Stimulated activated effector memory CD8-positive, alpha-beta T cell treated with anti-CD3 and anti-CD28 coated beads, Interleukin-12 subunit alpha, Interleukin-12 subunit beta, amount 100 ng/mL, for 72 hours (primary cell): Measurements from ENCODE around the gene SLC35D2.
"Not testable (repeated sequence)": the region's sequence is repeated elsewhere in the genome, so short reads cannot be mapped to it uniquely, and the experiment has no call there.

Experiments used
- ATAC-seq: fragments of 150-1000 bp; cut with Tn5 transposase; 2 replicates; pipeline ENCODE4 v1.10.0; 2021
- DNase-seq, 2 donors: peaks; one replicate each; pipeline ENCODE4 v3.0.0; 2021 to 2022; ENCODE audit warnings: low spot score in 2 of 2
- H3K27ac Mint-ChIP-seq: one replicate; pipeline ENCODE4 v1.8.0; 2022; ENCODE audit warnings: mild to moderate bottlenecking, mixed read lengths
- H3K36me3 Mint-ChIP-seq: one replicate; pipeline ENCODE4 v1.8.0; 2022; ENCODE audit warnings: mild to moderate bottlenecking, mixed read lengths
- H3K4me1 Mint-ChIP-seq: one replicate; pipeline ENCODE4 v1.8.0; 2022; ENCODE audit warnings: mixed read lengths
- H3K4me3 Mint-ChIP-seq: one replicate; pipeline ENCODE4 v1.8.0; 2022; ENCODE audit warnings: mild to moderate bottlenecking, mixed read lengths
- H3K9me3 Mint-ChIP-seq: one replicate; pipeline ENCODE4 v1.8.0; 2022; ENCODE audit warnings: mixed read lengths

Gene SLC35D2

GRCh38 chr9:96318921-96319565 is 64.5 kb downstream of the SLC35D2 start:
- H3K9me3 Mint-ChIP-seq: no peaks in the 10 kb centered on the region
- H3K4me3 Mint-ChIP-seq: no peak overlapping the region
- H3K4me1 Mint-ChIP-seq: peaks cover 6% of the 10 kb centered on the region
- peaks cover 5% of the 10 kb centered on the region for H3K36me3 Mint-ChIP-seq
- no peak overlapping the region for H3K27ac Mint-ChIP-seq
- no peak for ATAC-seq
- no peak for DNase-seq

DNA sequence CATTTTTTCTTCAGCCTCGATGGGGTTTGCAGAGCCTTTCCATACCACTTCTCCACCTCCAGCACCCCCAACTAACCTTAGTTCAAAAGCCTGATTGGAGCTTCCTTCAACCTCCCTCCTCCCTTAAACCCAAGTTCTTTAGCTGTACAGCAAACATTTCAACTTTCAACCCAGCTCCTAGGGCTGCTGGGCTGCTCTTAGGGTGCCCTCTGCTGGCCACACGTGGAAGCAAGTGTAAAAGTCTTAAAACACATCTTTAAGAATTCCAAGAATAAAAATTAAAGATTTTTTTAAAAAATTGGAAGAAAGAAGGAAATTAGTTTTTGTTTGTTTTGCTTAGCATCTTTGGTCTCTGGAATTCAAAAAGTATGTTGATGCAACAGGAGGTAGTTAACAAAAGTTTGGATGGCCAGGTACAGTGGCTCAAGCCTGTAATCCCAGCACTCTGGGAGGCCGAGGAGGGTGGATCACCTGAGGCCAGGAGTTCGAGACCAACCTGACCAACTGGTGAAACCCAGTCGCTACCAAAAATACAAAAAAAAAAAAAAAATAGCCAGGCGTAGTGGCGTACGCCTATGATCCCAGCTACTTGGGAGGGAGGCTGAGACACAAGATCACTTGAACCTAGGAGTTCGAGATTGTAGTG is 66.1 kb downstream of the SLC35D2 start:
- Mint-ChIP-seq H3K4me1 (peaks cover 6% of the 10 kb centered on the region), H3K27ac (no peak overlapping the region), H3K36me3 (peaks cover 5% of the 10 kb centered on the region), H3K9me3 (no peaks in the 10 kb centered on the region), H3K4me3 (no peak overlapping the region)
- DNase-seq (peak; percentile 15 to 63), ATAC-seq (no peak)

DNA sequence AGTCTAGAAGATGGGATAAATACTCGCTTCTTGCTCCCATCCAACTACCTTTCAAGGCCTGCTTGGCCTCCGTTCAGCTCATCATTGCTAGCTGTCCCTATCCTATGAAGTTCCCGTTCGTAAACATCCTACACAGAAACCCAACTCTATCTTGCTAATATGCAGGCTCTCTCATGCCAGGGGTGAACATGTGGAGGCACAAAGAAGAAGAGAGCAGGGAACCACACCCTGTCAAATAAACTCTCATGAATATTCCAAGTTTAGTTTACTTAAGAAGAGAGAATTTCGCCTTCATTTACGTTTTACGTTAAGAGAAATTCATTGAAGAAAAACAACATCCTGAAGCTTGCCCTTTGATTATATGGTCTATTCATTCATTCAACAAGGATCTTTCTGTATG is 73.7 kb downstream of the SLC35D2 start:
- DNase-seq (no peak), ATAC-seq (no peak)
- Mint-ChIP-seq H3K36me3 (no peaks in the 10 kb centered on the region), H3K4me3 (no peak overlapping the region), H3K27ac (no peak overlapping the region), H3K9me3 (no peaks in the 10 kb centered on the region), H3K4me1 (no peaks in the 10 kb centered on the region)

DNA sequence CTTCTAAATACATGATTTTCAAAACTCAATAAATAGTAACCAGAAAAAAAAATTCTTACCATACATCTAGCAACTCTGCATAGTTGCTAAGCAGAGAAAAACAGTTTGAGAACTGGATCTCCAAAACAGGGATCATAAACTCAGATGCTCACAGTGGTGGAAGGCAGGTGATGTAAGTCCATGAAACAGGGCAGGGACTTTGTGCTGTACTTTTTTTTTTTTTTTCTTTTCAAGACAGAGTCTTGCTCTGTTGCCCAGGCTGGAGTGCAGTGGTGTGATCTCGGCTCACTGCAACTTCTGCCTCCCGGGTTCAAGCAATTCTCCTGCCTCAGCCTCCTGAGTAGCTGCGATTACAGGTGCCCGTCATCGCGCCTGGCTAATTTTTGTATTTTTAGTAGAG is 76.6 kb downstream of the SLC35D2 start:
- H3K9me3 Mint-ChIP-seq, ATAC-seq: not testable (repeated sequence)

GRCh38 chr9:96305171-96305570 is 78.3 kb downstream of the SLC35D2 start:
- no peak overlapping the region for H3K4me3 Mint-ChIP-seq
- no peak overlapping the region for H3K27ac Mint-ChIP-seq
- H3K9me3 Mint-ChIP-seq: peaks cover 2% of the 10 kb centered on the region
- DNase-seq (no peak), ATAC-seq (no peak)
- H3K36me3 Mint-ChIP-seq: no peaks in the 10 kb centered on the region
- no peaks in the 10 kb centered on the region for H3K4me1 Mint-ChIP-seq

More for the DNA sequence above, 76.6 kb downstream of the SLC35D2 start:
- not testable (repeated sequence) for DNase-seq, H3K4me3 Mint-ChIP-seq, H3K4me1 Mint-ChIP-seq, H3K36me3 Mint-ChIP-seq, H3K27ac Mint-ChIP-seq

DNA sequence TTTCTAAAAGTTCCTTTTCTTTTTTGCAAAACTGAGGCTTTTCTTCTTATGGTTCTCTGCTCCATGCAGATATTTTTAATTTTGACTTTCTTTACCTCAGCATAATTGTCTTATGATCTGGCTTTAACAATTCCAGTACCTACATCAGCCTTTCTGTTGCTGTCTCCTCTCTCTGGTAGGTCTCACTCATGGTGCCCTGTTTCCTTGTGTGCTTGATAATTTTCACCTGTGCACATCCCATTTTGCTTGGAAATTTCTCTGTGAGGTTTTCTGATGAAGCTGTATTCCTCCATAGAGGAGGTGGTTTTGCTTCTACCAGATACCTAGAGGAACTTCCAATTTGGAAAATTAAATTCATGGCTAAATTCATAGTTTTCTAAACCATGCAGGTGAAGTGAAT is 79.3 kb downstream of the SLC35D2 start:
- H3K4me3 Mint-ChIP-seq: no peak overlapping the region
- H3K36me3 Mint-ChIP-seq: no peaks in the 10 kb centered on the region

GRCh38 chr9:96302021-96302420 is 81.5 kb downstream of the SLC35D2 start, which contains the start of gene HSD17B3:
TSS of gene HSD17B3 (minus strand) at chr9:96302176. CDS start at chr9:96302104, 72 bp downstream.
- Mint-ChIP-seq H3K27ac (no peak within 1 kb of the TSS), H3K9me3 (peaks cover 2% of the 10 kb centered on the region), H3K4me3 (no peak within 1 kb of the TSS), H3K36me3 (no peaks in the 10 kb centered on the region), H3K4me1 (no peaks in the 10 kb centered on the region)
- no peak for ATAC-seq
- DNase-seq: no peak

More for the DNA sequence above, 79.3 kb downstream of the SLC35D2 start:
- ATAC-seq (no peak), DNase-seq (no peak)
- peaks cover 2% of the 10 kb centered on the region for H3K9me3 Mint-ChIP-seq
- H3K4me1 Mint-ChIP-seq: no peaks in the 10 kb centered on the region
- H3K27ac Mint-ChIP-seq: no peak overlapping the region

- Mint-ChIP-seq H3K27ac (no peak overlapping the region), H3K4me3 (no peak overlapping the region), H3K36me3 (no peaks in the 10 kb centered on the region), H3K4me1 (no peaks in the 10 kb centered on the region), H3K9me3 (peaks cover 2% of the 10 kb centered on the region)
- DNase-seq: no peak
- no peak for ATAC-seq
These were observed 83.7 kb downstream of the SLC35D2 start for GRCh38 chr9:96299823-96300222.

- no peaks in the 10 kb centered on the region for H3K36me3 Mint-ChIP-seq
- H3K9me3 Mint-ChIP-seq: no peaks in the 10 kb centered on the region
- DNase-seq (no peak), ATAC-seq (no peak)
- no peak overlapping the region for H3K27ac Mint-ChIP-seq
- no peak overlapping the region for H3K4me3 Mint-ChIP-seq
- no peaks in the 10 kb centered on the region for H3K4me1 Mint-ChIP-seq
These were observed 89.4 kb downstream of the SLC35D2 start for GRCh38 chr9:96294159-96294545.

DNA sequence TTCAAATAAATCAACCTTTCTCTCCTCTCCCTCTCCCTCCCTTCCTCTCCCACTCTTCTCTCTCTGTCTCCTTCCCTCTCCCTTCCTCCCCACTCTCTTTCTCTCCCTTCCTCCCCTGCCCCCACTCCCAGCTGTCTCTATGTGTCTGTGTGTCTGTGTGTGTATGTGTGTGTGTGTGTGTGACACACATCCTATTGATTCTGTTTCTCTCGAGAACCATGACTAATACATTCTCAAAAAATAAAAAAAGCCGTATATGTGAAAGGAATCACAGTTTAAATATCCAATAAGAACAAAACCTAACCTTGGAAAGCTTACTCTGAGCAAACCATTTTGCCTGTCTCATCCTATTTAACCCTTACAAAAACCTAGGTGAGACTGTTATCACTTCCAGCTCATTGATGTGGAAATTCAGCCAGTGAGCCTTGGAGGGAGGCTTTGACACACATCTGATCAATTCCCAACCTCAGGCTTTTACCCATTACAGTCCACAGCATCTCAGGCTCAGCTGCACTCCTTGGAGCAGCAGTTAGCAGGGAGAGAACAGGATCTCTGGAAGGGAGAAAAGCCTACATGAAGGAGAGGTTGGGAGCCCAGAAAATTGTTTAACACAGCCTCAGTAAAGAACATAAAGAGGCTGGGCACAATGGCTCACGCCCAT is 89.9 kb downstream of the SLC35D2 start:
- Mint-ChIP-seq H3K9me3 (no peaks in the 10 kb centered on the region), H3K4me1 (no peaks in the 10 kb centered on the region), H3K27ac (no peak overlapping the region), H3K36me3 (no peaks in the 10 kb centered on the region), H3K4me3 (no peak overlapping the region)
- DNase-seq (no peak), ATAC-seq (no peak)

DNA sequence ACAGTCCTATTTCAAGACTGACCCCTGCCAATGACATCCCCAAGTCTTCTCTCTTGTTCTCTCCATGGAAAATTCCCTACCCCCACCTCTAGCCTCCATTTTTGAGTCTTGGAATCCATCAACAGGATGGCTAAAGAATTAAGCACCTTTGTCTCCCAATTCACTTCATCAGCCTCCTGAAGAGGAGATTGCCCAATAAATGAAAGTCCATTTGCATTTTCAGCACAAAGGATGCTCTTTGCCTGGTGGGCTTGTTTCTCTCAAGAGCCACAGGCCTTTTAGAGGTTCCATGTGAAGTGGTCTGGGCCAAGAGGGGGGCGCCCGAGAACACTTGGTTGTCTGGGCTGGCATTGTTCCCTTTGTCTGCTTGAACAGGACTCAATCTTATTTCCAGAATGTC is 94.1 kb downstream of the SLC35D2 start:
- Mint-ChIP-seq H3K4me1 (no peaks in the 10 kb centered on the region), H3K9me3 (no peaks in the 10 kb centered on the region), H3K4me3 (no peak overlapping the region), H3K27ac (no peak overlapping the region), H3K36me3 (no peaks in the 10 kb centered on the region)
- ATAC-seq (no peak), DNase-seq (no peak)

- H3K9me3 Mint-ChIP-seq: no peaks in the 10 kb centered on the region
- ATAC-seq (no peak), DNase-seq (no peak)
- H3K4me3 Mint-ChIP-seq: no peak overlapping the region
- no peaks in the 10 kb centered on the region for H3K36me3 Mint-ChIP-seq
- H3K4me1 Mint-ChIP-seq: no peaks in the 10 kb centered on the region
- H3K27ac Mint-ChIP-seq: no peak overlapping the region
These were observed 101.9 kb downstream of the SLC35D2 start for GRCh38 chr9:96281641-96282040.

- ATAC-seq (no peak), DNase-seq (no peak)
- no peak overlapping the region for H3K4me3 Mint-ChIP-seq
- no peak overlapping the region for H3K27ac Mint-ChIP-seq
- H3K4me1 Mint-ChIP-seq: no peaks in the 10 kb centered on the region
- no peaks in the 10 kb centered on the region for H3K36me3 Mint-ChIP-seq
- peaks cover 8% of the 10 kb centered on the region for H3K9me3 Mint-ChIP-seq
These were observed 103.6 kb downstream of the SLC35D2 start for GRCh38 chr9:96279932-96280331.

DNA sequence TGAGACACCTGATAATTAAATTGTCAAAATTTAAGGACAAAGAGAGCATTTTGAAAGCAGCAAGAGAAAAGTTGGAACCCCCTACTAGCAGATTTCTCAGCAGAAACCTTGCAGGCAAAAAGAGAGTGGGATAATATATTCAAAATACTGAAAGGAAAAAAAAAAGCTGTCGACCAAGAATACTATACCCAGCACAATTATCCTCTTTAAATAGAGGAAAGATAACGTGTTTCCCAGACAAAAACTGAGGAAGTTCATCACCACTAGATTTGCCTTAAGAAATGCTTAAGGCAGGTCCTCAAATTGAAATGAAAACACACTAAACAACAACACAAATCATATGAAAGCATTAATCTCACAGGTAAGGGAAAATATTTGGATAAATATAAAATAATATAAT is 108.6 kb downstream of the SLC35D2 start:
- no peak overlapping the region for H3K27ac Mint-ChIP-seq
- ATAC-seq: no peak
- H3K9me3 Mint-ChIP-seq: peaks cover 18% of the 10 kb centered on the region
- H3K4me1 Mint-ChIP-seq: no peaks in the 10 kb centered on the region
- H3K36me3 Mint-ChIP-seq: no peaks in the 10 kb centered on the region
- H3K4me3 Mint-ChIP-seq: no peak overlapping the region
- DNase-seq: no peak
